PC-3 (cell line): ENCODE results near the gene HPCAL4. TPM values are rescaled to one million over a fixed set of nuclear protein-coding genes. Genes with fewer than 3 reads are reported as not detected.
A peak's percentile ranks its signal among the peaks of the same experiment; 100 is the strongest.

Source experiments
- ATAC-seq: fragments of 200-7000 bp; cut with Tn5 transposase; 2 replicates; pipeline ENCODE4 v1.9.1; 2020; ENCODE audit warnings: mild to moderate bottlenecking, moderate library complexity
- BruUV-seq: library from RNA; stranded (reverse); fragments of 400-500 nt; replicated peaks from 2 replicates; lab custom pipeline; 2021; lab: Mats Ljungman, UMichigan
- CTCF ChIA-PET: fragments of 300-600 bp; sonication (Branson Sonifier 250); formaldehyde crosslinking; loops from one replicate; lab custom pipeline; 2022; ENCODE audit warnings: antibody characterized with exemption; lab: Charles Lee
- POLR2A ChIA-PET: fragments of 300-600 bp; sonication (Branson Sonifier 250); formaldehyde crosslinking; loops from one replicate; lab custom pipeline; 2022; ENCODE audit warnings: antibody characterized with exemption; ENCODE audit not compliant: unreplicated experiment; lab: Charles Lee
- DNase-seq: peaks from one replicate; pipeline ENCODE4 v3.0.0-alpha.2; 2015
- H2AFZ ChIP-seq: fragments of 300-600 bp; sonication (generic); 2 replicates; pipeline ENCODE4 v1.6.0; 2016; ENCODE audit warnings: antibody characterized with exemption, low read length
- H3F3A ChIP-seq: fragments of 300-600 bp; sonication (generic); one replicate; pipeline ENCODE4 v1.6.0; 2017; ENCODE audit warnings: antibody characterized with exemption, low read length, control low read depth, mild to moderate bottlenecking; ENCODE audit not compliant: unreplicated experiment
- H3K27ac ChIP-seq: fragments of 300-600 bp; sonication (generic); 2 replicates; pipeline ENCODE4 v1.5.1; 2016; ENCODE audit warnings: mild to moderate bottlenecking, low read length
- H3K27me3 ChIP-seq: fragments of 300-600 bp; sonication (generic); 2 replicates; pipeline ENCODE4 v1.6.1; 2016; ENCODE audit warnings: low read length, mixed read lengths
- H3K36me3 ChIP-seq: fragments of 300-600 bp; sonication (generic); 2 replicates; pipeline ENCODE4 v1.6.1; 2016; ENCODE audit warnings: low read depth, mixed run types, low read length, mixed read lengths
- H3K4me1 ChIP-seq: fragments of 300-600 bp; sonication (generic); 2 replicates; pipeline ENCODE4 v1.5.1; 2016; ENCODE audit warnings: low read length; ENCODE audit not compliant: insufficient read depth
- H3K4me2 ChIP-seq: fragments of 300-600 bp; sonication (generic); 2 replicates; pipeline ENCODE4 v1.6.0; 2016; ENCODE audit warnings: low read length
- H3K4me3 ChIP-seq: fragments of 300-600 bp; sonication (generic); 2 replicates; pipeline ENCODE4 v1.5.1; 2016; ENCODE audit warnings: mild to moderate bottlenecking, low read length, mixed read lengths
- H3K79me2 ChIP-seq: fragments of 300-600 bp; sonication (generic); 2 replicates; pipeline ENCODE4 v1.6.1; 2017; ENCODE audit warnings: low read length, mixed read lengths
- H3K9ac ChIP-seq: fragments of 300-600 bp; sonication (generic); 2 replicates; pipeline ENCODE4 v1.6.0; 2016; ENCODE audit warnings: mild to moderate bottlenecking, low read length
- H3K9me2 ChIP-seq: fragments of 300-600 bp; sonication (generic); replicated peaks from 2 replicates; pipeline ENCODE4 v1.6.1; 2016; ENCODE audit warnings: mixed run types, low read length, mixed read lengths
- H3K9me3 ChIP-seq: fragments of 300-600 bp; sonication (generic); 2 replicates; pipeline ENCODE4 v1.6.1; 2016; ENCODE audit warnings: low read length, mixed read lengths
- H4K20me1 ChIP-seq: fragments of 300-600 bp; sonication (generic); 2 replicates; pipeline ENCODE4 v1.6.1; 2016; ENCODE audit warnings: low read length, mixed read lengths
- EZH2 ChIP-seq: fragments of 300-600 bp; sonication (generic); IDR thresholded peaks from one replicate; pipeline ENCODE4 v1.6.1; 2017; ENCODE audit warnings: antibody characterized with exemption, mild to moderate bottlenecking, low read length; ENCODE audit not compliant: unreplicated experiment
- EZH2phosphoT487 ChIP-seq: fragments of 300-600 bp; sonication (generic); IDR thresholded peaks from 2 replicates; pipeline ENCODE4 v1.6.1; 2018; ENCODE audit warnings: mild to moderate bottlenecking, antibody characterized with exemption, low read length, borderline replicate concordance
- intact Hi-C: fragments of 100-400 bp; cut with micrococcal nuclease; formaldehyde crosslinking; loops from 2 replicates; pipeline ENCODE4 v1.9.0; 2023
- total RNA-seq: library from RNA; depleted of rRNA; stranded (reverse); fragments of >200 nt; gene quantifications from 2 replicates; pipeline ENCODE4 v1.2.3, GENCODE V29; 2014
- TF ChIP-seq, protein P1 (sequence below): fragments of 300-600 bp; sonication (generic); conservative IDR thresholded peaks from 2 replicates; pipeline ENCODE4 v1.5.1; 2017; ENCODE audit warnings: antibody characterized with exemption, low read depth, mild to moderate bottlenecking, low read length

Gene HPCAL4
- total RNA-seq, 1 experiment from 2014 or later = 0.04 TPM

GRCh38 chr1:39704757-39705156, 13.5 kb upstream of the HPCAL4 start:
- no peak overlapping the region for H2AFZ ChIP-seq
- H3K27ac ChIP-seq = no peak overlapping the region
- ChIA-PET POLR2A (no interaction called here), CTCF (no interaction called here)
- DNase-seq (no peak), ATAC-seq (no peak)
- no peaks in the 10 kb centered on the region for H3K4me1 ChIP-seq
- no TSS peak for BruUV-seq
- H4K20me1 ChIP-seq = no peaks in the 10 kb centered on the region
- no peaks in the 10 kb centered on the region for H3K9me3 ChIP-seq
- H3K9me2 ChIP-seq = no peaks in the 10 kb centered on the region
- H3K36me3 ChIP-seq = no peaks in the 10 kb centered on the region
- no peaks in the 10 kb centered on the region for H3K79me2 ChIP-seq
- intact Hi-C loops = no loop called here
- H3K4me2 ChIP-seq = no peak overlapping the region
- no peak for TF ChIP-seq EZH2
- no peak for TF ChIP-seq EZH2phosphoT487
- TF ChIP-seq, protein P1, sequence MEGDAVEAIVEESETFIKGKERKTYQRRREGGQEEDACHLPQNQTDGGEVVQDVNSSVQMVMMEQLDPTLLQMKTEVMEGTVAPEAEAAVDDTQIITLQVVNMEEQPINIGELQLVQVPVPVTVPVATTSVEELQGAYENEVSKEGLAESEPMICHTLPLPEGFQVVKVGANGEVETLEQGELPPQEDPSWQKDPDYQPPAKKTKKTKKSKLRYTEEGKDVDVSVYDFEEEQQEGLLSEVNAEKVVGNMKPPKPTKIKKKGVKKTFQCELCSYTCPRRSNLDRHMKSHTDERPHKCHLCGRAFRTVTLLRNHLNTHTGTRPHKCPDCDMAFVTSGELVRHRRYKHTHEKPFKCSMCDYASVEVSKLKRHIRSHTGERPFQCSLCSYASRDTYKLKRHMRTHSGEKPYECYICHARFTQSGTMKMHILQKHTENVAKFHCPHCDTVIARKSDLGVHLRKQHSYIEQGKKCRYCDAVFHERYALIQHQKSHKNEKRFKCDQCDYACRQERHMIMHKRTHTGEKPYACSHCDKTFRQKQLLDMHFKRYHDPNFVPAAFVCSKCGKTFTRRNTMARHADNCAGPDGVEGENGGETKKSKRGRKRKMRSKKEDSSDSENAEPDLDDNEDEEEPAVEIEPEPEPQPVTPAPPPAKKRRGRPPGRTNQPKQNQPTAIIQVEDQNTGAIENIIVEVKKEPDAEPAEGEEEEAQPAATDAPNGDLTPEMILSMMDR = no peak
- H3K27me3 ChIP-seq = 0 out of 2 replicates have a peak, but pooled peaks cover 6% of the 10 kb centered on the region
- no peaks in the 10 kb centered on the region for H3F3A ChIP-seq
- H3K9ac ChIP-seq = no peak overlapping the region
- no peak overlapping the region for H3K4me3 ChIP-seq

DNA sequence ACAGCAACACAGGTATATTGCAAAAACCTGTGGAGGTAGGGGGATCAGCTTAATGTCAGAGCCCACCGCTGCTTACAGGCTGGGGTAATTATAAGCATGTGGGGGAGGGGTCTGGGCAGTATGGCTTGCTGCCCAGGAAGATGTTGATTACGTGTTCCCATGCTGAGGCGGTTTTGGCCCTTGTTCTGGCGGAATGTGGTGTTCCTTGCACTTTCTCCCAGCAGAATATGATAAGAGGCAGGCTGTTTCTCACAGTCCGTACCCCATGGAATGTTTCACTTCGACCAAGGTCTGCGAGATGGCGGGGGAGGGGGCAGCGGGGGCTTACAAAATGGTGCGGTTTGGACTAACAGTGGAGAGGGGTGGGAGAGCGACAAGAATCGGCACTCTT, 9.8 kb upstream of the HPCAL4 start:
- 0 out of 2 replicates have a peak overlapping the region, but pooled peaks have one; percentile 46 for H2AFZ ChIP-seq
- H3K36me3 ChIP-seq = no peaks in the 10 kb centered on the region
- no peaks in the 10 kb centered on the region for H3F3A ChIP-seq
- no peaks in the 10 kb centered on the region for H3K9me2 ChIP-seq
- no peaks in the 10 kb centered on the region for H3K79me2 ChIP-seq
- TF ChIP-seq EZH2 = no peak
- TF ChIP-seq, protein P1 = no peak
- no peak for TF ChIP-seq EZH2phosphoT487
- H3K9ac ChIP-seq = no peak overlapping the region
- no peaks in the 10 kb centered on the region for H4K20me1 ChIP-seq
- intact Hi-C loops = loop anchor here (2.0 kb wide), 1 partner anchor 20 kb away; no protein-coding TSS in a partner anchor
- ChIA-PET CTCF (interaction anchor here (0.5 kb wide), 1 partner anchor 79 kb away, joined by 6 read pairs; no protein-coding TSS in a partner anchor), POLR2A (no interaction called here)
- H3K4me2 ChIP-seq = no peak overlapping the region
- DNase-seq (peak; percentile 8), ATAC-seq (no peak)
- peaks cover 19% of the 10 kb centered on the region for H3K27me3 ChIP-seq
- H3K27ac ChIP-seq = no peak overlapping the region
- H3K9me3 ChIP-seq = no peaks in the 10 kb centered on the region
- no peak overlapping the region for H3K4me3 ChIP-seq
- H3K4me1 ChIP-seq = no peaks in the 10 kb centered on the region
- BruUV-seq = no TSS peak

- no peaks in the 10 kb centered on the region for H3K79me2 ChIP-seq
- intact Hi-C loops = loop anchor here (2.0 kb wide), 1 partner anchor 20 kb away; no protein-coding TSS in a partner anchor
- H3F3A ChIP-seq = no peaks in the 10 kb centered on the region
- H3K9me2 ChIP-seq = no peaks in the 10 kb centered on the region
- no peak overlapping the region for H3K27ac ChIP-seq
- ChIA-PET CTCF (interaction anchor here (0.5 kb wide), 1 partner anchor 78 kb away, joined by 6 read pairs; no protein-coding TSS in a partner anchor), POLR2A (no interaction called here)
- no peak overlapping the region for H2AFZ ChIP-seq
- BruUV-seq = no TSS peak
- no peaks in the 10 kb centered on the region for H3K4me1 ChIP-seq
- H3K27me3 ChIP-seq = peaks cover 19% of the 10 kb centered on the region
- TF ChIP-seq, protein P1 = no peak
- TF ChIP-seq EZH2phosphoT487 (no peak), EZH2 (no peak)
- H3K4me2 ChIP-seq = no peak overlapping the region
- no peaks in the 10 kb centered on the region for H3K36me3 ChIP-seq
- no peak for ATAC-seq
- H3K9ac ChIP-seq = no peak overlapping the region
- H3K4me3 ChIP-seq = no peak overlapping the region
- no peaks in the 10 kb centered on the region for H4K20me1 ChIP-seq
- no peaks in the 10 kb centered on the region for H3K9me3 ChIP-seq
- no peak for DNase-seq
These were observed 9.1 kb upstream of the HPCAL4 start for GRCh38 chr1:39700348-39700747.
